Fibroblast of lung (primary cell): ENCODE measurements around the gene ZNRD2.

Experiments
- CTCF ChIP-seq, 2 donors: IDR thresholded peaks in 1 of 2; conservative IDR thresholded peaks in 1 of 2; 1 replicate in 1 of 2; 2 replicates in 1 of 2; pipeline ENCODE4 v1.5.1; 2011 to 2012; ENCODE audit warnings: low read length in 2 of 2, control low read depth in 1 of 2, inconsistent platforms in 1 of 2, low read depth in 1 of 2, mild to moderate bottlenecking in 1 of 2
- EZH2 ChIP-seq: IDR thresholded peaks from 2 replicates; pipeline ENCODE4 v1.5.1; 2012; ENCODE audit warnings: low read length, control low read depth, mild to moderate bottlenecking; ENCODE audit errors: missing control alignments

- TF ChIP-seq CTCF (conservative IDR thresholded peaks at IDR 0.05 in 1 of 2, IDR thresholded peaks at IDR 0.05 in 1 of 2; ENCODE audit: low read depth in 1 of 2, low read length in 2 of 2), result no peak
- TF ChIP-seq EZH2, result no peak
Observed at GRCh38 chr11:65562788-65563187, 7.5 kb upstream of the ZNRD2 start.
